Epithelial cell of esophagus (primary cell): Measurements from ENCODE around the gene ZACN.
A peak's percentile ranks its signal among the peaks of the same experiment; 100 is the strongest.

Source experiments
- DNase-seq: peaks from one replicate; pipeline ENCODE4 v3.0.0; 2010; ENCODE audit warnings: low read depth
- H3K4me3 ChIP-seq: 2 replicates; pipeline ENCODE4 v1.5.1; 2011; ENCODE audit warnings: mild to moderate bottlenecking, low read length, control low read depth
- CTCF ChIP-seq: IDR thresholded peaks from 2 replicates; pipeline ENCODE4 v1.5.1; 2011; ENCODE audit warnings: low read depth, mild to moderate bottlenecking, low read length, control low read depth, inconsistent platforms; ENCODE audit not compliant: insufficient read depth; ENCODE audit errors: missing control alignments

The ZACN gene

GRCh38 chr17:76097716-76098295, 18.8 kb downstream of the ZACN start:
- no peak for TF ChIP-seq CTCF
- H3K4me3 ChIP-seq, result no peak overlapping the region
- DNase-seq, result no peak

- no peak for DNase-seq
- peak overlapping the region; percentile 94 for H3K4me3 ChIP-seq
- TF ChIP-seq CTCF, result no peak
Observed at GRCh38 chr17:76102944-76103273, 23.9 kb downstream of the ZACN start.

GRCh38 chr17:76103274-76104139, 24.5 kb downstream of the ZACN start, which contains the start of gene EXOC7:
TSS of gene EXOC7 (minus strand) at chr17:76103787. CDS start at chr17:76103692, 95 bp downstream.
- DNase-seq, result peak; percentile 90
- peak; percentile 21 for TF ChIP-seq CTCF
- H3K4me3 ChIP-seq, result peak within 1 kb of the TSS; percentile 94

- DNase-seq, result no peak
- TF ChIP-seq CTCF, result no peak
- peak overlapping the region; percentile 94 for H3K4me3 ChIP-seq
Observed at GRCh38 chr17:76104140-76104895, 25.3 kb downstream of the ZACN start.

- H3K4me3 ChIP-seq, result no peak overlapping the region
- TF ChIP-seq CTCF, result no peak
- DNase-seq, result no peak
Observed at GRCh38 chr17:76104896-76105231, 25.9 kb downstream of the ZACN start.

GRCh38 chr17:76106703-76107102, 27.7 kb downstream of the ZACN start:
- no peak for TF ChIP-seq CTCF
- no peak for DNase-seq
- H3K4me3 ChIP-seq, result no peak overlapping the region
